Hypothalamus (tissue), 51 donors: ENCODE results near the gene SLC39A3.
A peak's percentile ranks its signal among the peaks of the same experiment; 100 is the strongest.

Experiments
- DNase-seq, 51 donors: peaks; one replicate each; lab custom pipeline; 2025; lab: John Stamatoyannopoulos, UW

The SLC39A3 gene

DNA sequence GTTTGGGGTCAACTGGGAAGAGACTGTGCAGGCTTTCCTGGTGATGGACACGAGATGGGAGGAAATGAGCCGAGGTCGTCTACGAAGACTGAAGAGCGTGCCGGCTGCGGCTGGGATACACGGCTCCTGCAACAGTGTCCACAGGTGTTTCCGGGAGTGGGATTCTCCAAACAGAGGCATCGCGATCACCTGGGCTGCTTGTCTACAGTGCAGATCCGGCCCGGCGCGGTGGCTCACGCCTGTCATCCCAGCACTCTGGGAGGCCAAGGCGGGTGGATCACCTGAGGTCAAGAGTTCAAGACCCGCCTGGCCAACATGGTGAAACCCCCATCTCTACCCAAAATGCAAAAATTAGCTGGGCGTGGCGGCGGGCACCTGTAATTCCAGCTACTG, 11.6 kb upstream of the SLC39A3 start:
- no peak for DNase-seq

DNA sequence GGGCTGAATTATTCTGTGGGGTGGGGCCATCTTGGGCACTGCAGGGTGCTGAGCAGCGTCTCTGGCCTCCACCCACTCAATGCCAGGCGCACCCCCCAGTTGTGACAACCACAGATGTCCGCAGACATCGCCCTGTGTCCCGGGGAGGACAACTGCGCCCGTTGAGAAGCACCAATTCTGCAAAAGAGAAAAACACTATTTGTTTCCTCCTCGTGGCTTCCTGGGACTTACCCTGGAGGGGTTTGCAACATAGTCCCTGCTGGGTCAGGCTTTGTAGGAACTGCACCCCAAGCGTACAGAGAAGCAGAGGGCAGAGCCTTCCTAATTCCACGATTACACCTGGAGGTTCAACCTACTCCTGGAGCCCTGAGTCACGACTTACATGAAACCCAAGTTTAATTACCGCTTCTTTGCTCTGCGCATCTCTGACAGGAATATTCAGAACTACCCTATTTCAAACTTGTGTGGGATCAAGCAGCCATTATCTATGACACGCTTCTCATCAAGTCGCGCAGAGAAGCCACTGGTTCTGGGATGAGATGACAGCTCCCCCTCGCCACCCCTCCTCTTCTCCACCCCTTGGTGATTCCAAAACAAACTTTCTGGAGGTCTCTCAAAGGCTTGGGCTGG, 11.1 kb upstream of the SLC39A3 start:
- peak in 5 of 51 donors; percentile 10 to 25 (median 16) for DNase-seq

GRCh38 chr19:2747349-2747748, 7.5 kb upstream of the SLC39A3 start:
- no peak for DNase-seq

- no peak for DNase-seq
Measured at GRCh38 chr19:2744113-2744512, 4.3 kb upstream of the SLC39A3 start.

DNA sequence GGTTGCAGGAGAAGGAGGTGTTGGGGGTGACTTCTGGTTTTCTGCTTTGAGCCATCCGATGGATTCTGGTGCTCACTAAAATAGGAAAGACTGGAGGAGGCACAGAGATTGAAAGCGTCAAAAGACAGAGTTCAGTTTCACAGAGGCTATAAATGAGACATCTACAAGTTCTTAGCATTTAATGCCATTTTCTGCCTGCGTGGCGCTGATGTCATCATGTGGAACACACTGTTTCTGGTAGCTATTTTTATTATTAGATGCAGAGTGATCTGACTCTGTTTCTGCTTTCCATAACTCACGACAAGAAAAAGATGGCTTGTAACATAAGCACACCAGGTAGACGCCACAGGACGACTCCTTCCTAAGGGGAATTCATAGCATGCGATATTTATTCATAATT, 3.3 kb upstream of the SLC39A3 start:
- DNase-seq = peak in 2 of 51 donors; percentile 10 to 37

DNA sequence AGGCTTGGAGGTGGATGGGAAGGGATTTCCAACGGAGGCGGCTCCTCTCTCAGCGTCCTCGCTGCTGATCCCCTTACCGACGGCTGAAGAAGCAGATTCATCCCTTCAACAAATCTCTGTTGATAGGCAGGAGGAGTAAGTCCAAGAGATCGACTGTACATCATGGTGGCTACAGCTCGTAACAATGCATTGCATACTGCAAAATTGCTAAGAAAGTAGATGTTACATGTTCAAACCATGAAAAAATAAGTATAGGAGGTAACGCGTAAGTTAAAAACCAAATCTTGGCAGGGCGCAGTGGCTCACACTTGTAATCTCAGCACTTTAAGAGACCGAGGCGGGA, 468 bp upstream of the SLC39A3 start:
- no peak for DNase-seq

GRCh38 chr19:2736550-2737190, 3.1 kb downstream of the SLC39A3 start:
- DNase-seq = no peak

DNA sequence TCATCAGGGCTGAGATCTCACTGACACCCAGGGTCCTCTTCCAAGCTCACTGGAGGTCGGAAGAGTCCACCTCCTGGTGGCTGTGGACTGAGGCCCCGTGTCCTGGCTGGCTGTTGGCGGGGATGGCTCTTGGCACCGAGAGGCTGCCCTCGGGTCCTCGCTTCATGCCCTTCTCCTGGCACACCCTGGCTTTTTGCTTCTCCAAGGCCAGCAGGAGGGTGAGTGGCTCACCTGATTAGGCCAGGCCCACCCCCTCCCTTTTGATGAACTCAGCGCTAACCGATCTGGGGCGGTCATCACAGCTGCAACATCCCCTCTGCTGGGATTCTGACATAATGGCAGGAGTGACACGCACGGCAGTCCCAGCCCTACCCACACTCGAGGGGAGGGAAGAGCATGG, 4.4 kb downstream of the SLC39A3 start:
- no peak for DNase-seq

DNA sequence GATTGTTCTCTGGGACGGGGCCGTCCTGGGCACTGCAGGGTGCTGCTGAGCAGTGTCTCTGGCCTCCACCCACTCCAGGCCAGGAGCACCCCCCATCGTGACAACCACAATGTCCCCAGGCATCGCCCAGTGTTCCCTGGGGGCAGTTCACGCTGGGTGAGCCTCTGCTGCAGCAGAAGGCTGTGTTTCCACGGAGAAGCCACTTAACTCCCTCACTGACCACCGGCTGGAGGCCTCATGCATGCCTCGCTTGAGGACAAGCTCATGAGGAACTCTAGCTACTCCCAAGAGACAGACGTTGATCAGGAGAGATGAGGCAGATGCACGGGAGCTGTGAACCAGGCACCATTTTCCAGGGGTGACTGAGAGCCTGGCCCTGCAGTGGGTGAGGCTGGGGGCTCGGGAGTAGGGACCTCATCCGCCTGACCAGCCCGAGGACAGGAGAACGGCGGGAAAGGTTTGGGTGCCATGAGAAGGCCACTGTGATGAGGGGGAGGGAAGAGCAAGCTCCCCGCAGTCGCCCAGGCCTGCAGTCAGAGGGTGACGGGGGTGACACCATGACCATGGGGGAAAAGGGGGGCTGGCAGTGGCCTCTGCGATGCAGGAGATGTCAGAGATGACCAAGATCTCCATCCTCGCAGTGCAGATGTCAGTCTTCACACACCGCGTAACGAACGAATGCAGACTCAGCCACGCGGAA, 5.1 kb downstream of the SLC39A3 start:
- no peak for DNase-seq

DNA sequence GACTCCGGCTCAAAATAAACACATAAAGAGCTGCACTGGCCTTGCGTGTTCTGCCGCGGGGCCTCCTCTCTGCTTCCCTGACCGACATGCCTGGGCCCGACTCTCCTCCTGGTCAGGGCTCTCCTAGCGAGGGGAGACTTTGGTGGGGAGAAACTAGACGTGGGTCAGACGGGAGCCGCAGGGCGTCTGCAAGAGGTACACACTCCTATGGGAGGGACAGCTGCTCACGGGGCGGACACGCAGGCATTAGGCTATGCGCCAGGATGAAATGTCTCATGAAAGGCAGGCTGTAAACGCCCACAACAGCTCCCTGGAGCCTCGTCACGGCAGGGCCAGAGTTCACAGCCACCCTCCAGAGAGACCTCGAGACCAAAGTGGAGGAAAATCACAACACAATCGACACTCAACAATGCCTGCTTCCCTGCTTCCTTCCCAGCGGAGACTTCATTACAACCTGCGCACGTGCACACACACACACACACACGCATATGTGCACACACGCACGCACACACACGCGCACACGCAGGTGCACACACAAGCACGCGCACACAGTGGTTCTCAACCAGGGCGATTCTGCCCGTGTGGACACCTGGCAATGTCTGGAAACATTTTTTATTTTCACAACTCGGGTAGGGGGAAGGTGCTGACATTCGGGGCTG, 5.8 kb downstream of the SLC39A3 start:
- peak in 1 of 51 donors; percentile 10 for DNase-seq

- no peak for DNase-seq
Measured at GRCh38 chr19:2732883-2733282, 6.9 kb downstream of the SLC39A3 start.

DNA sequence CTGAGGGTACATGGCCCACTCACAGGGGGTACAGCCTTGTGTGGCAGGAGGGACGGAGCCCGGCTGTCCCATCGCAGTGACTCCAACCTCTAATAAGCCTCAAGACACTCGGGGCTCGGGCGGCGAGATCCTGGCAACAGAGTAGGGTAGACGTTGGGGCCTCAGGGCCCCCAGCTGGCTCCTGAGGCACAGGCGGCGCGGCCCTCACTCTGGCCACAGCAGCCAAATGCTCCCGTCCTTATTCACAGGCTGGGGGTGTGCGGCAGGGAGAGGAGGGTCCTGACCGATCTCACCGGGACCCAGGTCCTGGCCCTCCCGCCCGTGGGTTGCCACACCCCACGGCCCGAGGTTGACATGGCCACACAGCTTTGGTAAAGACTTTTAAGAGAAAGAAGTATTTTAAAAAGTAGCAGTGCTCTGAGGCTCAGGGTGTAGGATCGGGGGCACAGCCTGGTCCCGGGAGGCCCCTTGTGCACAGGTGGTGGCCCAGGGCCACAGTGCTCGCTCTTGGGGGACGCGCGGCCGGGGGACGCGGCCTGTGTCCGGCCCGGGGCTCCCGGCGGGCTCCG, 7.6 kb downstream of the SLC39A3 start:
- DNase-seq = no peak

DNA sequence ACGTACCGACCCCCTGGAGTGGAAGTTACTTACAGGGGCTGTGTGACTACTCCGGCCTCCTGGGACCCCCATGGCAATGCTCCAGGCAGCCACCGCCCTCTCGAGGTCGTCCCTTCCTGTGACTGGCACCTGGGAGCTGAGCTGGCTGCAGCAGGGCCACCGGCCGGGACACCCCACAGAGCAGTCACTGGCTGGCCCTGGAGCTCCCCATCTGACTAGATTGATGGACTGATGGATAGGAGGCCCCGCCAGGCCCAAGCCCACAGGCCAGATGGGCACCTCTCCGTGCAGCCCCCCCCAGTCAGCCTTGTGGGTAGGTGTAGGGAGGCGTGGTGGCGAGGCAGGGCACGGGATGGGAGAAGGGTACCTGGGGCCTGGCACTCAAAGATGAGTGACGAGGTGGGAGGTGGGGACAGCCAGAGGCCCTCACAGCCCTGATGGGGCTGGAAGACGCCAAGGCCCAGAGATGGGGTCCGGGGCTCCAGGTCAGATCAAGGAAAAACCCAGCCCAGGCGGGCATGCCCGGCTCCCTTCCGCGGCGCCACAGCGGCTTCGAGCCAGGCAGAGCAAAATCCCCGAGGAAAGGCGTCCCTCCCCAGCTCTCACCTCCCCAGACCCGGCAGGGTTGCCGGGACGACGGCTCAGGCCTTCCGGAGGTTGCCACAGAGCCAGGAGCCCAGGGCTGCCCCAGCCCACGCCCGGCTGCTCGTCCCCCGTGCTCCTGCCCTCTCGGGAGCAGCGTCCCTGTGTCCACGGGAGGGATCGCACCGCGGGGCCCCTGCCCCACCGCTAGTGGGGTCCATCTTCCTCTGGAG, 8.4 kb downstream of the SLC39A3 start:
- DNase-seq = peak in 1 of 51 donors; percentile 12

GRCh38 chr19:2729943-2730818, 9.6 kb downstream of the SLC39A3 start:
- no peak for DNase-seq

GRCh38 chr19:2728783-2729387, 10.9 kb downstream of the SLC39A3 start:
- DNase-seq = no peak

DNA sequence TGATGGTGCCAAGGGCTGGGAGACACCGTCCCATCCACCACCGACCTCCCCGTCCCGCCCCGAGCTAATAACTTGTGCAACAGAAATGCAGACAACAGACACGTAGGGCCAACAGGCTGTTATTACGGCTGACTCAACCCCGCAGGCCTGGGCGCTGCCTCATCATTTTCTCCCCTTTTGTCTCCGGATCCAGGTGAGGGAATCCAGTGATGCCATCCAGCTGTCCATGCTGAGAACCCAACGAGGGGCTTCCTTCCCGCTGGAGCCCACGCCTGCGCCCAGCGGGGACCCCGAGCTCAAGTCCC, 12.2 kb downstream of the SLC39A3 start:
- no peak for DNase-seq

GRCh38 chr19:2726904-2727639, 12.7 kb downstream of the SLC39A3 start:
- DNase-seq = no peak

DNA sequence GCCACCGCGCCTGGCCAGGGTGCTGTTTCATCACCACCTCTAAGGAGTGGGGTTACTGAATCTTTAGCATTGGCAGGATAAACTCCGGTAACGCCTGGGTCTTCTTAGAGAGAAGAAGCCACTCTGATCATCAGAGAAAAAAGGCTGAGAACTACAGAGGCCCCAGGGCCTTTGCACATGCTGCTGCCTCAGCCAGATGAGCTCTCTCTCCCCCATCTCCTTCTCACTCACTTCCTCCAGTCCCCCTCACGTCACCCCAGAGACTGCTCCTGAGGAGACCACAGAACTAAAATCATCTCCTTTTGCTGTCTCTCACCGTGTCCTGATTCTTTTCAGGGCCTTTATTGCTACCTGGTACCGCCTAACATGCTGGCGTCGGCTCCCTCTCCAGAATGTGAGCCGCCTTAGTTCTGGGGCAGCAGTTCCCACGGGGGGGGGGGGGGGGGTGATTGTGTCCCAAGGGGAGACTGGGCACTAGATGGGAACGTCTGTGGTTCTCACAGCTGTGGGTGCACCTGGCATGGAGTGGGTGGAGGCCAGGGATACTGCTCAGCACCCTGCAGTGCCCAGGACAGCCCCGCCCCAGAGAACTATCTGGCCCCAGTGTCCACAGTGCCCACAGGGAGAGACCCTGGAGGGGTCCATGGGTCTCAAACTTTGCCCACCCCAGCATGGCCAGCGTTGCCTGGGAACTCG, 13.5 kb downstream of the SLC39A3 start:
- DNase-seq = no peak
